HEK293 (cell line): Measurements from ENCODE around the gene MYH14.

Source experiments
- CTCF ChIP-seq: fragments of 450-650 bp; formaldehyde crosslinking; IDR thresholded peaks from 2 replicates; pipeline ENCODE4 v1.5.1; 2016; ENCODE audit warnings: missing biosample characterization, missing genetic modification characterization
- GLI4 ChIP-seq: fragments of 450-650 bp; formaldehyde crosslinking; IDR thresholded peaks from 2 replicates; pipeline ENCODE4 v1.5.1; 2016; ENCODE audit warnings: missing biosample characterization, missing genetic modification characterization
- ZNF510 ChIP-seq: fragments of 450-650 bp; formaldehyde crosslinking; IDR thresholded peaks from 2 replicates; pipeline ENCODE4 v1.5.1; 2018; ENCODE audit warnings: mild to moderate bottlenecking, missing genetic modification characterization, missing biosample characterization; ENCODE audit not compliant: insufficient replicate concordance
- ZNF664 ChIP-seq: fragments of 450-650 bp; formaldehyde crosslinking; IDR thresholded peaks from 2 replicates; pipeline ENCODE4 v1.5.1; 2016; ENCODE audit warnings: missing biosample characterization, missing genetic modification characterization
- ZNF785 ChIP-seq: fragments of 450-650 bp; formaldehyde crosslinking; IDR thresholded peaks from 2 replicates; pipeline ENCODE4 v1.5.1; 2016; ENCODE audit warnings: missing biosample characterization, missing genetic modification characterization
- TF ChIP-seq, protein P1 (sequence below): fragments of 450-650 bp; formaldehyde crosslinking; IDR thresholded peaks from 2 replicates; pipeline ENCODE4 v1.5.1; 2016; ENCODE audit warnings: missing biosample characterization, missing genetic modification characterization, borderline replicate concordance
- TF ChIP-seq, protein P2 (sequence below): fragments of 450-650 bp; formaldehyde crosslinking; IDR thresholded peaks from 2 replicates; pipeline ENCODE4 v1.5.1; 2016; ENCODE audit warnings: missing biosample characterization, missing genetic modification characterization

- TF ChIP-seq, protein P1, sequence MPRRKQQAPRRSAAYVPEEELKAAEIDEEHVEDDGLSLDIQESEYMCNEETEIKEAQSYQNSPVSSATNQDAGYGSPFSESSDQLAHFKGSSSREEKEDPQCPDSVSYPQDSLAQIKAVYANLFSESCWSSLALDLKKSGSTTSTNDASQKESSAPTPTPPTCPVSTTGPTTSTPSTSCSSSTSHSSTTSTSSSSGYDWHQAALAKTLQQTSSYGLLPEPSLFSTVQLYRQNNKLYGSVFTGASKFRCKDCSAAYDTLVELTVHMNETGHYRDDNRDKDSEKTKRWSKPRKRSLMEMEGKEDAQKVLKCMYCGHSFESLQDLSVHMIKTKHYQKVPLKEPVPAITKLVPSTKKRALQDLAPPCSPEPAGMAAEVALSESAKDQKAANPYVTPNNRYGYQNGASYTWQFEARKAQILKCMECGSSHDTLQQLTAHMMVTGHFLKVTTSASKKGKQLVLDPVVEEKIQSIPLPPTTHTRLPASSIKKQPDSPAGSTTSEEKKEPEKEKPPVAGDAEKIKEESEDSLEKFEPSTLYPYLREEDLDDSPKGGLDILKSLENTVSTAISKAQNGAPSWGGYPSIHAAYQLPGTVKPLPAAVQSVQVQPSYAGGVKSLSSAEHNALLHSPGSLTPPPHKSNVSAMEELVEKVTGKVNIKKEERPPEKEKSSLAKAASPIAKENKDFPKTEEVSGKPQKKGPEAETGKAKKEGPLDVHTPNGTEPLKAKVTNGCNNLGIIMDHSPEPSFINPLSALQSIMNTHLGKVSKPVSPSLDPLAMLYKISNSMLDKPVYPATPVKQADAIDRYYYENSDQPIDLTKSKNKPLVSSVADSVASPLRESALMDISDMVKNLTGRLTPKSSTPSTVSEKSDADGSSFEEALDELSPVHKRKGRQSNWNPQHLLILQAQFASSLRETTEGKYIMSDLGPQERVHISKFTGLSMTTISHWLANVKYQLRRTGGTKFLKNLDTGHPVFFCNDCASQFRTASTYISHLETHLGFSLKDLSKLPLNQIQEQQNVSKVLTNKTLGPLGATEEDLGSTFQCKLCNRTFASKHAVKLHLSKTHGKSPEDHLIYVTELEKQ (tag by site-specific recombination): no peak
- TF ChIP-seq CTCF (no peak), ZNF785 (no peak), ZNF664 (tag by site-specific recombination) (no peak), ZNF510 (tag by site-specific recombination) (no peak), GLI4 (tag by site-specific recombination) (no peak)
- TF ChIP-seq, protein P2, sequence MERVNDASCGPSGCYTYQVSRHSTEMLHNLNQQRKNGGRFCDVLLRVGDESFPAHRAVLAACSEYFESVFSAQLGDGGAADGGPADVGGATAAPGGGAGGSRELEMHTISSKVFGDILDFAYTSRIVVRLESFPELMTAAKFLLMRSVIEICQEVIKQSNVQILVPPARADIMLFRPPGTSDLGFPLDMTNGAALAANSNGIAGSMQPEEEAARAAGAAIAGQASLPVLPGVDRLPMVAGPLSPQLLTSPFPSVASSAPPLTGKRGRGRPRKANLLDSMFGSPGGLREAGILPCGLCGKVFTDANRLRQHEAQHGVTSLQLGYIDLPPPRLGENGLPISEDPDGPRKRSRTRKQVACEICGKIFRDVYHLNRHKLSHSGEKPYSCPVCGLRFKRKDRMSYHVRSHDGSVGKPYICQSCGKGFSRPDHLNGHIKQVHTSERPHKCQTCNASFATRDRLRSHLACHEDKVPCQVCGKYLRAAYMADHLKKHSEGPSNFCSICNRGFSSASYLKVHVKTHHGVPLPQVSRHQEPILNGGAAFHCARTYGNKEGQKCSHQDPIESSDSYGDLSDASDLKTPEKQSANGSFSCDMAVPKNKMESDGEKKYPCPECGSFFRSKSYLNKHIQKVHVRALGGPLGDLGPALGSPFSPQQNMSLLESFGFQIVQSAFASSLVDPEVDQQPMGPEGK (tag by site-specific recombination): no peak
Observed at GRCh38 chr19:50352242-50352641, 148.8 kb downstream of the MYH14 start.
